ENCODE results near the gene SLC22A23. TPM values are rescaled to one million over a fixed set of nuclear protein-coding genes. Genes with fewer than 3 reads are reported as not detected.

The SLC22A23 gene
- total RNA-seq, 1 experiment from 2014 or later = 6.8 TPM

- H2BK12ac ChIP-seq (ENCODE audit: insufficient read length, low read depth, low read length) = no peak overlapping the region
- TF ChIP-seq CTCF (conservative IDR thresholded peaks at IDR 0.05) = no peak
- H3K79me1 ChIP-seq (ENCODE audit: insufficient read depth, low read depth, low read length, poor library complexity, severe bottlenecking) = peaks cover 6% of the 10 kb centered on the region
- peak overlapping the region in 1 of 3 experiments; percentile 78; a peak in 1 of 7 replicates for H3K27ac Mint-ChIP-seq
- H2AFZ ChIP-seq (ENCODE audit: low read length) = no peak overlapping the region
- no peak overlapping the region for H4K8ac ChIP-seq (replicated peaks; ENCODE audit: insufficient read length, low read depth, low read length)
- peaks cover 15% of the 10 kb centered on the region; the same call in 1 of the 2 replicates for H3K79me2 ChIP-seq (ENCODE audit: insufficient read depth, low read length)
- no peak overlapping the region for H3K56ac ChIP-seq (ENCODE audit: insufficient read length, low read depth, low read length)
- no peaks in the 10 kb centered on the region for H3K27me3 Mint-ChIP-seq (ENCODE audit: low read depth)
- peaks cover 31% of the 10 kb centered on the region in 2 experiments for H3K4me1 Mint-ChIP-seq
- H3T11ph ChIP-seq (ENCODE audit: low read length) = no peak overlapping the region
- no peak overlapping the region for H2BK5ac ChIP-seq (ENCODE audit: insufficient read length, low read length)
- no peak overlapping the region for H3K18ac ChIP-seq (ENCODE audit: insufficient read length, low read depth, low read length)
- H3K4me3 Mint-ChIP-seq = no peak overlapping the region
- H2BK120ac ChIP-seq (ENCODE audit: low read depth, low read length, poor library complexity, severe bottlenecking) = no peak overlapping the region
- WGBS (ENCODE audit: extremely low coverage, insufficient read length, low lambda C conversion rate) = no CpG with 5 or more reads among the region's 8 CpGs
- peaks cover 3 to 26% (median 4%) of the 10 kb centered on the region in 3 experiments; a peak in 5 of 7 replicates for H3K36me3 Mint-ChIP-seq (ENCODE audit: insufficient read depth in 1 of 3, low read depth in 3 of 3)
- H3K4ac ChIP-seq (ENCODE audit: low read depth, low read length) = no peak overlapping the region
- no peak overlapping the region for H3K23ac ChIP-seq (ENCODE audit: insufficient read length, low read depth, low read length)
- no peak overlapping the region for H3K4me2 ChIP-seq (ENCODE audit: insufficient read depth, insufficient read length, low read length)
- H3K27me3 ChIP-seq (ENCODE audit: insufficient read depth, low read length) = no peaks in the 10 kb centered on the region
- H2BK20ac ChIP-seq (ENCODE audit: low read depth, low read length, poor library complexity, severe bottlenecking) = no peak overlapping the region
- H3K9ac ChIP-seq (ENCODE audit: extremely low read depth, insufficient read length, low read length) = peak overlapping the region; percentile 20
- no peak overlapping the region for H3K14ac ChIP-seq (ENCODE audit: insufficient read depth, low read length)
- H3K23me2 ChIP-seq (ENCODE audit: insufficient read length, low read depth, low read length, poor library complexity, severe bottlenecking) = no peaks in the 10 kb centered on the region
- no peak overlapping the region for H3K27ac ChIP-seq (ENCODE audit: insufficient read length, low read depth, low read length)
- no peak overlapping the region for H4K91ac ChIP-seq (ENCODE audit: insufficient read length, low read depth, low read length)
- H4K20me1 ChIP-seq (ENCODE audit: control insufficient read depth, insufficient read depth, insufficient read length) = no peaks in the 10 kb centered on the region
- no peak for DNase-seq
- no peak overlapping the region for H2AK5ac ChIP-seq (ENCODE audit: insufficient read length, low read length)
- H2BK15ac ChIP-seq (ENCODE audit: low read depth, low read length) = no peak overlapping the region
- no peak overlapping the region for H4K5ac ChIP-seq (ENCODE audit: insufficient read length, low read depth, low read length)
- peaks cover 2% of the 10 kb centered on the region; the same call in 1 of the 2 replicates for H3K4me1 ChIP-seq (ENCODE audit: insufficient read depth, low read length)
- no peaks in the 10 kb centered on the region for H3K9me3 Mint-ChIP-seq
- no peaks in the 10 kb centered on the region for H3K9me3 ChIP-seq (ENCODE audit: control insufficient read depth, low read depth, low read length)
Measured at GRCh38 chr6:3442431-3443220, 14.2 kb downstream of the SLC22A23 start.
